Left lung (tissue), 10 donors: ENCODE results near the gene ACTL8. TPM values are rescaled to one million over a fixed set of nuclear protein-coding genes. Genes with fewer than 3 reads are reported as not detected.

Source experiments
- ATAC-seq: fragments of 200-7000 bp; cut with Tn5 transposase; one replicate; pipeline ENCODE4 v1.9.1; 2020; ENCODE audit warnings: moderate library complexity
- DNase-seq, 4 donors: peaks; one replicate each; pipeline ENCODE4 v3.0.0-alpha.2; 2013 to 2020
- H3K27ac ChIP-seq, 2 donors: fragments of 200-600 bp; sonication (generic) in 1 of 2; one replicate each; pipeline versions ENCODE4 v1.5.0 to v1.8.0; 2020 to 2021
- H3K27me3 ChIP-seq, 2 donors: fragments of 200-600 bp; sonication (generic) in 1 of 2; one replicate each; pipeline versions ENCODE4 v1.5.0 to v1.8.0; 2020 to 2021
- H3K36me3 ChIP-seq, 2 donors: fragments of 200-600 bp; sonication (generic) in 1 of 2; one replicate each; pipeline versions ENCODE4 v1.5.0 to v1.8.0; 2020 to 2021
- H3K4me1 ChIP-seq, 2 donors: fragments of 200-600 bp; one replicate each; pipeline ENCODE4 v1.8.0; 2021
- H3K4me3 ChIP-seq, 2 donors: fragments of 200-600 bp; sonication (generic) in 1 of 2; one replicate each; pipeline versions ENCODE4 v1.5.0 to v1.8.0; 2020 to 2021; ENCODE audit warnings: mild to moderate bottlenecking in 1 of 2
- H3K9me3 ChIP-seq, 2 donors: fragments of 200-600 bp; sonication (generic) in 1 of 2; one replicate each; pipeline versions ENCODE4 v1.5.0 to v1.8.0; 2020 to 2021
- intact Hi-C, 2 donors: fragments of 100-400 bp; cut with DNase I; formaldehyde crosslinking; loops; one replicate each; pipeline versions ENCODE4 v1.11.2 to v1.14.2; 2022
- polyA plus RNA-seq, 6 donors: library from polyadenylated mRNA; unstranded; fragments of 120-200 nt; gene quantifications; one replicate each; pipeline ENCODE4 v1.2.1, GENCODE V29; 2013; ENCODE audit not compliant: insufficient read length in 6 of 6
- total RNA-seq, 2 donors: library from RNA; stranded (reverse); fragmentation: NEBNext Ultra II Directional; extraction: Animal tissue kit (Norgen Biotek cat#: 25700); gene quantifications; one replicate each; pipeline ENCODE4 v1.2.1, GENCODE V29; 2021
- TF ChIP-seq, protein P1 (sequence below), 2 donors: fragments of 200-600 bp; sonication (generic) in 1 of 2; IDR thresholded peaks; one replicate each; pipeline versions ENCODE4 v1.5.0 to v1.8.0; 2021; ENCODE audit warnings: antibody characterized with exemption in 2 of 2
- donor health status: DM: no; HTN: yes; CAD: no.
- donor health status: DM: no; HTN: no; CAD: no.

ACTL8 gene
- total and polyA plus RNA-seq, 8 donors = not detected

GRCh38 chr1:17791480-17791879 is 36.3 kb downstream of the ACTL8 start:
- H3K9me3 ChIP-seq = no peaks in the 10 kb centered on the region
- DNase-seq (no peak), ATAC-seq (no peak)
- no peak overlapping the region for H3K4me3 ChIP-seq
- no peak overlapping the region for H3K27ac ChIP-seq
- H3K36me3 ChIP-seq = no peaks in the 10 kb centered on the region
- peaks cover 0 to 43% of the 10 kb centered on the region in 2 donors for H3K27me3 ChIP-seq
- TF ChIP-seq, protein P1, sequence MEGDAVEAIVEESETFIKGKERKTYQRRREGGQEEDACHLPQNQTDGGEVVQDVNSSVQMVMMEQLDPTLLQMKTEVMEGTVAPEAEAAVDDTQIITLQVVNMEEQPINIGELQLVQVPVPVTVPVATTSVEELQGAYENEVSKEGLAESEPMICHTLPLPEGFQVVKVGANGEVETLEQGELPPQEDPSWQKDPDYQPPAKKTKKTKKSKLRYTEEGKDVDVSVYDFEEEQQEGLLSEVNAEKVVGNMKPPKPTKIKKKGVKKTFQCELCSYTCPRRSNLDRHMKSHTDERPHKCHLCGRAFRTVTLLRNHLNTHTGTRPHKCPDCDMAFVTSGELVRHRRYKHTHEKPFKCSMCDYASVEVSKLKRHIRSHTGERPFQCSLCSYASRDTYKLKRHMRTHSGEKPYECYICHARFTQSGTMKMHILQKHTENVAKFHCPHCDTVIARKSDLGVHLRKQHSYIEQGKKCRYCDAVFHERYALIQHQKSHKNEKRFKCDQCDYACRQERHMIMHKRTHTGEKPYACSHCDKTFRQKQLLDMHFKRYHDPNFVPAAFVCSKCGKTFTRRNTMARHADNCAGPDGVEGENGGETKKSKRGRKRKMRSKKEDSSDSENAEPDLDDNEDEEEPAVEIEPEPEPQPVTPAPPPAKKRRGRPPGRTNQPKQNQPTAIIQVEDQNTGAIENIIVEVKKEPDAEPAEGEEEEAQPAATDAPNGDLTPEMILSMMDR (IDR thresholded peaks at IDR 0.05) = no peak
- intact Hi-C loops = no loop called here
- H3K4me1 ChIP-seq = no peaks in the 10 kb centered on the region

GRCh38 chr1:17792421-17792820 is 37.3 kb downstream of the ACTL8 start:
- no peak overlapping the region for H3K4me3 ChIP-seq
- H3K9me3 ChIP-seq = no peaks in the 10 kb centered on the region
- TF ChIP-seq, protein P1 (IDR thresholded peaks at IDR 0.05) = no peak
- H3K27me3 ChIP-seq = peaks cover 0 to 52% of the 10 kb centered on the region in 2 donors
- H3K4me1 ChIP-seq = no peaks in the 10 kb centered on the region
- DNase-seq = no peak
- intact Hi-C loops = no loop called here
- ATAC-seq = no peak
- H3K36me3 ChIP-seq = no peaks in the 10 kb centered on the region
- H3K27ac ChIP-seq = no peak overlapping the region

- Histone ChIP-seq H3K4me1 (no peaks in the 10 kb centered on the region), H3K4me3 (no peak overlapping the region), H3K27ac (no peak overlapping the region), H3K27me3 (peaks cover 0 to 61% of the 10 kb centered on the region in 2 donors), H3K9me3 (no peaks in the 10 kb centered on the region), H3K36me3 (no peaks in the 10 kb centered on the region)
- TF ChIP-seq, protein P1 (IDR thresholded peaks at IDR 0.05) = no peak
- intact Hi-C loops = no loop called here
- DNase-seq (no peak), ATAC-seq (no peak)
These were observed 40.1 kb downstream of the ACTL8 start for GRCh38 chr1:17795081-17795809.

DNA sequence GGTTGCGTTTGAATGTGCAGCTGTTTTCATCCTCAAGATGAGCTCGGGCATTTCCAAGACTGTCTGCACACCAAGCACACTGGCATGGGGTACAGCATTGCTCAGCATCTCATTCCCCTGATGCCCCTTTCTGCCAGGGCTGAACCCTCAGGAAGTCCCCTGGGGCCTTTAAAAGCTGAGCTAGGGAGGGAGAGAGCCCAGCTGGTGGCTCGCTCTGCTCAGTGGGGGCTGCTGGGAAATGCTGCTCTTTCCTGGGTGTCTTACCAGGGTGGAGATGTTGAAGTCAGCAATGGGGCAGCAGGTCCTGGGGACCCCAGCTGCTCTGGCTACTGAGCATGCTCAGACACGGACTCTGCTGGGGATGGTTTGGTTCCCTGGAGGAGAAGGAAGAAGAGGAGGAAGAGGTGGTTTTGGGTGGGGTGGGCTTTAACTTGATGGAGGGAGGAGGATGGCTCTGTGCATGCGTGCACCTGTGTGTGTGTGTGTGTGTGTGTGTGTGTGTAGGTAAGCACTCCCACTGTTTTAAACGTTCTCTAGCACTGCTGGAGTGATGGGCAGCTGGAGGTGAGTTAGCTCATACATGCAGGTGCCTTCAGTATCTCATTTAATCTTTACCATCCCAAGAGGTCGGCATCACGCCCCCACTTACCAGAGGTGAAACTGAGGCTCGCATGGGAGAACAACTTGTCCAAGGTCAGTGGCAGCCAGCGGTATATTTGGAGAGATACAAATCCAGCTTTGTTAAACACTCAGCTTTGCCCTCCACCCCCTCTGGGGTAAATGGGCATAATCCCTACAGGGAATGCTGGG is 40.9 kb downstream of the ACTL8 start:
- intact Hi-C loops = no loop called here
- H3K4me3 ChIP-seq = no peak overlapping the region
- TF ChIP-seq, protein P1 (IDR thresholded peaks at IDR 0.05) = no peak
- no peaks in the 10 kb centered on the region for H3K36me3 ChIP-seq
- ATAC-seq (no peak), DNase-seq (no peak)
- no peaks in the 10 kb centered on the region for H3K9me3 ChIP-seq
- no peak overlapping the region for H3K27ac ChIP-seq
- H3K4me1 ChIP-seq = no peaks in the 10 kb centered on the region
- peaks cover 0 to 55% of the 10 kb centered on the region in 2 donors for H3K27me3 ChIP-seq

- Histone ChIP-seq H3K4me1 (no peaks in the 10 kb centered on the region), H3K27me3 (peaks cover 0 to 52% of the 10 kb centered on the region in 2 donors), H3K36me3 (no peaks in the 10 kb centered on the region), H3K4me3 (no peak overlapping the region), H3K9me3 (no peaks in the 10 kb centered on the region), H3K27ac (no peak overlapping the region)
- ATAC-seq (no peak), DNase-seq (no peak)
- intact Hi-C loops = no loop called here
- TF ChIP-seq, protein P1 (IDR thresholded peaks at IDR 0.05) = no peak
These were observed 42.3 kb downstream of the ACTL8 start for GRCh38 chr1:17797478-17797877.
